Measurements from ENCODE around the gene PDE6H. TPM values are rescaled to one million over a fixed set of nuclear protein-coding genes. Genes with fewer than 3 reads are reported as not detected.

The PDE6H gene
- total and polyA plus RNA-seq, 7 donors = not detected

DNA sequence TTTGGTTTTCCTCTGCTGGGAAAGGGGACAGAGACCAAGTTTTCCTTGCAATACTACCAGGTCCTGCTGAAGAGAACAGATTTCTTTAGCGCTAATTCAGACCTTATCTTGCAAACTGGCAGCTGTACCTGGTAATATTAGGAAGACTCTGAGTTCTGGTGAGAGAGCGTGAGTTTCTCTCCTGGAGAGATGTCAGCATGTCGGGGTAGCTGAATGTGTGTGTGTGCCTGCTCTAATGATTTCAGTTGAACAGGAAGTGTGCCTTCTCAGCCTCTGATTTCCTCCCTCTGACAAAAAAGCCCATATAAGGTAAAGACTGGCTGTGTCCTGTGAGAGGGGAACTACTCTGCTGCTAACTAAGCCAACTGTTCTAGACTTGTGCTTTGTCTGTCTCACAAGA lies 24.2 kb upstream of the PDE6H start:
- intact Hi-C loops (cut with DNase I) = loop anchor here (5.0 kb wide), 2 partner anchors 49 to 61 kb away; partner anchors contain the start of gene MGP
- TF ChIP-seq EP300 (IDR thresholded peaks at IDR 0.05) (peak in 1 of 4 donors; percentile 13), POLR2AphosphoS5 (IDR thresholded peaks at IDR 0.05) (peak; percentile 34 to 77 (median 49)), POLR2A (IDR thresholded peaks at IDR 0.05) (peak in 1 of 2 donors; percentile 9)
- TF ChIP-seq, protein P1, sequence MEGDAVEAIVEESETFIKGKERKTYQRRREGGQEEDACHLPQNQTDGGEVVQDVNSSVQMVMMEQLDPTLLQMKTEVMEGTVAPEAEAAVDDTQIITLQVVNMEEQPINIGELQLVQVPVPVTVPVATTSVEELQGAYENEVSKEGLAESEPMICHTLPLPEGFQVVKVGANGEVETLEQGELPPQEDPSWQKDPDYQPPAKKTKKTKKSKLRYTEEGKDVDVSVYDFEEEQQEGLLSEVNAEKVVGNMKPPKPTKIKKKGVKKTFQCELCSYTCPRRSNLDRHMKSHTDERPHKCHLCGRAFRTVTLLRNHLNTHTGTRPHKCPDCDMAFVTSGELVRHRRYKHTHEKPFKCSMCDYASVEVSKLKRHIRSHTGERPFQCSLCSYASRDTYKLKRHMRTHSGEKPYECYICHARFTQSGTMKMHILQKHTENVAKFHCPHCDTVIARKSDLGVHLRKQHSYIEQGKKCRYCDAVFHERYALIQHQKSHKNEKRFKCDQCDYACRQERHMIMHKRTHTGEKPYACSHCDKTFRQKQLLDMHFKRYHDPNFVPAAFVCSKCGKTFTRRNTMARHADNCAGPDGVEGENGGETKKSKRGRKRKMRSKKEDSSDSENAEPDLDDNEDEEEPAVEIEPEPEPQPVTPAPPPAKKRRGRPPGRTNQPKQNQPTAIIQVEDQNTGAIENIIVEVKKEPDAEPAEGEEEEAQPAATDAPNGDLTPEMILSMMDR (IDR thresholded peaks at IDR 0.05) = no peak
- no peaks in the 10 kb centered on the region for H3K27me3 ChIP-seq
- H3K36me3 ChIP-seq = no peaks in the 10 kb centered on the region
- H3K27ac ChIP-seq = peak overlapping the region; percentile 55 to 83 (median 68)
- H3K4me1 ChIP-seq = peaks cover 0 to 65% (median 34%) of the 10 kb centered on the region in 4 donors
- no peaks in the 10 kb centered on the region for H3K9me3 ChIP-seq
- 17 to 38% methylated on average over 3 of the region's 3 CpGs for whole genome bisulfite sequencing, 2 donors
- no peak for DNase-seq
- no peak overlapping the region for H3K4me3 ChIP-seq

DNA sequence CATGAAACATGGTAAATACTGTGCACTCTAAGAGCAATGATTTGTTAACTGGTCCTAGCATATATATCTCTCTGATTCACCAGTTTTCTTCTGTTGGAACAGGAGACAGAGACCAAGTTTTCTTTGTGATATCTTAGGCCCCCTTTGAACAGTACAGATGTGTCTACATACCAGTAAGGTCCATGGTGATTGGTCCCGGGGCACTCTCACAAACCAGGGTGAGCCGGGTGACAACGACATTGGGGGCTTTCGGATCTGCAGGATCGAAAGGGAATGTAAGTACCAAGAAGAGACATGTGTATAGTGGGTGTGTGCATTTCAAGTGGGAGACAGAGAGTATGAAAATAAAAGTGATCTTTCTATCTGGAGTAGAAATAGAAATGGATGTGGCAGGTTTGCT lies 23.2 kb upstream of the PDE6H start:
- WGBS, 2 donors = 90 to 94% methylated on average over 5 of the region's 5 CpGs
- DNase-seq = no peak
- H3K4me3 ChIP-seq = no peak overlapping the region
- H3K4me1 ChIP-seq = peaks cover 0 to 65% (median 34%) of the 10 kb centered on the region in 4 donors
- intact Hi-C loops (cut with DNase I) = loop anchor here (5.0 kb wide), 2 partner anchors 48 to 62 kb away; partner anchors contain the start of gene MGP
- no peak for TF ChIP-seq POLR2A (IDR thresholded peaks at IDR 0.05)
- TF ChIP-seq POLR2AphosphoS5 (IDR thresholded peaks at IDR 0.05) = no peak
- no peaks in the 10 kb centered on the region for H3K36me3 ChIP-seq
- peak overlapping the region in 3 of 4 donors; percentile 65 to 83 (median 72) for H3K27ac ChIP-seq
- H3K9me3 ChIP-seq = no peaks in the 10 kb centered on the region
- no peaks in the 10 kb centered on the region for H3K27me3 ChIP-seq

DNA sequence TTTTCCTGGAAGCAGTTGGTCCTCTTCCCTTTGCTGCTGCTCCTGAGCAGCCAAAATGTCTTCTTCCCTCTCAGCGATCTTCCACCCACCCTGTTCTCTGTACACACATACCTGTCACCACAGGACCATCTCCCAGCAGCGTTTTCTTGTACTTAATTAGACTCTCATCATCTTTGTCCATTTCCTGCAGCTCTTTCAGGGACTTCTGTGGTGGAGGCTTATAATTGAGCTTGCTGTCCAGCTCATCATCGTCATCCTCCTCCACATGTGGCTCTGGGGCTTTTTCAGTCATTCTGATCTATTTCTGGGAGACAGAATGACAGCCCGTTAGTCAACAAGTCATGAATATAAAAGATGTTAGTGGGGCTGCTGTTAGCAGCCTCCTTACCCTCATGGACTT lies 22.4 kb upstream of the PDE6H start:
- Histone ChIP-seq H3K4me1 (peaks cover 0 to 61% (median 34%) of the 10 kb centered on the region in 4 donors), H3K9me3 (no peaks in the 10 kb centered on the region), H3K36me3 (no peaks in the 10 kb centered on the region), H3K27ac (peak overlapping the region in 3 of 4 donors; percentile 0 to 83 (median 72)), H3K4me3 (no peak overlapping the region), H3K27me3 (no peaks in the 10 kb centered on the region)
- intact Hi-C loops (cut with DNase I) = no loop called here
- DNase-seq = no peak
- TF ChIP-seq, protein P1 (IDR thresholded peaks at IDR 0.05) = no peak
- TF ChIP-seq EP300 (IDR thresholded peaks at IDR 0.05) (no peak), POLR2A (IDR thresholded peaks at IDR 0.05) (no peak), POLR2AphosphoS5 (IDR thresholded peaks at IDR 0.05) (no peak)
- WGBS, 2 donors = 64 to 91% methylated on average over 4 of the region's 4 CpGs

DNA sequence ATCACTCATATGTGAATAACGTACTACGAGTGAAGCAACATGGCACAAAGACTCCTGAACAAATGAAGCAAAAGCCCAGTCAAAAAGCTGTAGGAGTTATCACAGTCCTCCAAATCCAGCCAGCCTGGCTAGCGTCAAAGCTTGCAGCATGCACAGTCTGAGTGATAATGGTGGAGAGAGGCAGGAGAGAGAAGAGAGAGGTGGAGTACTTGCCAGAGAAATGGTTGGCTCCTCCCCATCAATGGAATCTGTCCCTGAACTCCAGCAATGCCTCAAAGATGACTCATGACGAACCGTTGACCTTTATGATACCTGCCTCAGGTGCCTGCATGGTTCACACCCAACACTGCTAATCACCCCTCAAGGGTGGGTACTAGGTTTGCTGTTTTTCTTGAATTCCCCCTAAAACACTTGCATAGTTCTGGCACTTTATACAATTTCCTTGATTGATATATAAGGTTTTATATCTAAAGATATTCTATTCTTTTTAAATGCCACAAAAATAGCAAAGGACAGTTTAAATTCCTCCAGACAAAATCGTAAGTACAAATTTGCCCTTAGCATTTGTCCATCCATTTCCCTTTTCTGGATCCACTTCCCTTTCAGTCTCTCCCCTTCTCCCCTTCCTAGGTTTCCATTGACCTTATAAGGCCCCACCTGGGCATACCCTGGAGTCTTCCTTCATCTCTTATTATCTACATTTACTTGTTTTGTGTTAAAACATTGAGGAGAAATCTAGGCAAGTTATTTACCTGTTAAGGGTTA lies 21.7 kb upstream of the PDE6H start:
- no peak for TF ChIP-seq POLR2A (IDR thresholded peaks at IDR 0.05)
- peak in 2 of 4 donors; percentile 32 to 42 for TF ChIP-seq POLR2AphosphoS5 (IDR thresholded peaks at IDR 0.05)
- TF ChIP-seq EP300 (IDR thresholded peaks at IDR 0.05) = no peak
- H3K27ac ChIP-seq = peak overlapping the region in 3 of 4 donors; percentile 46 to 83 (median 72)
- WGBS, 2 donors = 59 to 60% methylated on average over 6 of the region's 6 CpGs
- no peak for DNase-seq
- intact Hi-C loops (cut with DNase I) = no loop called here
- H3K27me3 ChIP-seq = no peaks in the 10 kb centered on the region
- H3K4me3 ChIP-seq = no peak overlapping the region
- peaks cover 0 to 55% (median 34%) of the 10 kb centered on the region in 4 donors for H3K4me1 ChIP-seq
- no peaks in the 10 kb centered on the region for H3K36me3 ChIP-seq
- H3K9me3 ChIP-seq = no peaks in the 10 kb centered on the region

DNA sequence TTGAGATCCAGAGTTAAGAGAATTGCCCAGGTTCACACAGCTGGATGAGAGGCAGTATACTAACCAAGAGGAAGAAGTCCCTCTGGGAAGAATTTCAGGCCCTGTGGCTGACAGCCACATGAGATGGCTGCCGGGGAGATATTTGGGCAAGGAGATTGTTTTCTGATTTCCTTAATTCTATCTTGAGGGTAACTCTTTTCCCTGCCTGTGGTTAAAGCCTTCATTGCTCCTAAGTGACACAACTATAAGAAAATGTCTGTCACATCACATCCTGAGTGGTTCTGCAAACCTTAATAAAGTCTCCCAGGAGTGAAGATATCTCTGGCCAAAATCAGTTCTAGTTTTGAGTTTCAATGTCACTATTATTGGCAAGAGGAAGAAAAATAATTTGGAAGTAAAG lies 21.0 kb upstream of the PDE6H start:
- Histone ChIP-seq H3K27ac (peak overlapping the region; percentile 30 to 83 (median 59)), H3K4me1 (peaks cover 0 to 52% (median 36%) of the 10 kb centered on the region in 4 donors), H3K36me3 (no peaks in the 10 kb centered on the region), H3K4me3 (no peak overlapping the region), H3K9me3 (no peaks in the 10 kb centered on the region), H3K27me3 (no peaks in the 10 kb centered on the region)
- intact Hi-C loops (cut with DNase I) = no loop called here
- 44 to 76% methylated on average over 1 of the region's 1 CpG for WGBS, 2 donors
- no peak for TF ChIP-seq POLR2A (IDR thresholded peaks at IDR 0.05)
- TF ChIP-seq, protein P1 (IDR thresholded peaks at IDR 0.05) = no peak
- TF ChIP-seq EP300 (IDR thresholded peaks at IDR 0.05) = no peak
- TF ChIP-seq POLR2AphosphoS5 (IDR thresholded peaks at IDR 0.05) = no peak
- no peak for DNase-seq

Data from sigmoid colon (tissue), 7 donors.